ENCODE measurements around the gene PACRG.

GRCh38 chr6:163226836-163227485, 499.2 kb downstream of the PACRG start:
- TF ChIP-seq EP300 (IDR thresholded peaks at IDR 0.05) (no peak), SMC3 (IDR thresholded peaks at IDR 0.05) (no peak), BHLHE40 (IDR thresholded peaks at IDR 0.05; ENCODE audit: low read depth, low read length) (no peak), CTCF (IDR thresholded peaks at IDR 0.05) (no peak), ZNF302 (CRISPR knock-in tag; IDR thresholded peaks at IDR 0.05) (no peak), RNF2 (IDR thresholded peaks at IDR 0.05; ENCODE audit: borderline replicate concordance, low read depth) (no peak), RAD21 (conservative IDR thresholded peaks at IDR 0.05 in 1 of 2, IDR thresholded peaks at IDR 0.05 in 1 of 2) (no peak), HMGXB4 (CRISPR knock-in tag; IDR thresholded peaks at IDR 0.05; ENCODE audit: borderline replicate concordance) (no peak), PBX3 (IDR thresholded peaks at IDR 0.05) (no peak), FOSL2 (IDR thresholded peaks at IDR 0.05) (no peak), FOSL2 (CRISPR knock-in tag; IDR thresholded peaks at IDR 0.05) (no peak)
